ENCODE data around the gene EPHA4.

The EPHA4 gene

DNA sequence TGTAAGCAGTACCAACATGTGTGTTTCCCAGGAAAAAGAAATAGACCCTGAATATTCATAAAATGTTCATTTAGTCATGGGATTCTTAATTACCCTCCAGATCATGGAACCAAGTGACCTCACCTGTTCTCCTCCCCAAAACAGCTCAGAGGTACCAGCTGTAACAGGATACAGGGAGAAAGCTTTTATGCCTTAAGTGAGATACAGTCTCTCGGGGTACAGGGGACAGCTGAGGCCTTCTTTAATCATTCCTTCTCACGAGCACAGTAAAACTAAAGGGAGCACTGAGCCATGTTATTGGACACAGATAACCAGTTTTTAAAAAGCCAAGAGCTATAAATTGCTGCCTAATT lies 16.6 kb downstream of the EPHA4 start:
- no peak for DNase-seq
- TF ChIP-seq, protein P1, sequence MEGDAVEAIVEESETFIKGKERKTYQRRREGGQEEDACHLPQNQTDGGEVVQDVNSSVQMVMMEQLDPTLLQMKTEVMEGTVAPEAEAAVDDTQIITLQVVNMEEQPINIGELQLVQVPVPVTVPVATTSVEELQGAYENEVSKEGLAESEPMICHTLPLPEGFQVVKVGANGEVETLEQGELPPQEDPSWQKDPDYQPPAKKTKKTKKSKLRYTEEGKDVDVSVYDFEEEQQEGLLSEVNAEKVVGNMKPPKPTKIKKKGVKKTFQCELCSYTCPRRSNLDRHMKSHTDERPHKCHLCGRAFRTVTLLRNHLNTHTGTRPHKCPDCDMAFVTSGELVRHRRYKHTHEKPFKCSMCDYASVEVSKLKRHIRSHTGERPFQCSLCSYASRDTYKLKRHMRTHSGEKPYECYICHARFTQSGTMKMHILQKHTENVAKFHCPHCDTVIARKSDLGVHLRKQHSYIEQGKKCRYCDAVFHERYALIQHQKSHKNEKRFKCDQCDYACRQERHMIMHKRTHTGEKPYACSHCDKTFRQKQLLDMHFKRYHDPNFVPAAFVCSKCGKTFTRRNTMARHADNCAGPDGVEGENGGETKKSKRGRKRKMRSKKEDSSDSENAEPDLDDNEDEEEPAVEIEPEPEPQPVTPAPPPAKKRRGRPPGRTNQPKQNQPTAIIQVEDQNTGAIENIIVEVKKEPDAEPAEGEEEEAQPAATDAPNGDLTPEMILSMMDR (IDR thresholded peaks at IDR 0.05; ENCODE audit: low read depth, low read length): no peak
- H3K9me3 ChIP-seq: no peaks in the 10 kb centered on the region
- no peak overlapping the region for H3K4me3 ChIP-seq (ENCODE audit: low read depth, low read length)
- no peaks in the 10 kb centered on the region for H3K4me1 ChIP-seq
- no peaks in the 10 kb centered on the region for H3K27me3 ChIP-seq
- no peaks in the 10 kb centered on the region for H3K36me3 ChIP-seq

DNA sequence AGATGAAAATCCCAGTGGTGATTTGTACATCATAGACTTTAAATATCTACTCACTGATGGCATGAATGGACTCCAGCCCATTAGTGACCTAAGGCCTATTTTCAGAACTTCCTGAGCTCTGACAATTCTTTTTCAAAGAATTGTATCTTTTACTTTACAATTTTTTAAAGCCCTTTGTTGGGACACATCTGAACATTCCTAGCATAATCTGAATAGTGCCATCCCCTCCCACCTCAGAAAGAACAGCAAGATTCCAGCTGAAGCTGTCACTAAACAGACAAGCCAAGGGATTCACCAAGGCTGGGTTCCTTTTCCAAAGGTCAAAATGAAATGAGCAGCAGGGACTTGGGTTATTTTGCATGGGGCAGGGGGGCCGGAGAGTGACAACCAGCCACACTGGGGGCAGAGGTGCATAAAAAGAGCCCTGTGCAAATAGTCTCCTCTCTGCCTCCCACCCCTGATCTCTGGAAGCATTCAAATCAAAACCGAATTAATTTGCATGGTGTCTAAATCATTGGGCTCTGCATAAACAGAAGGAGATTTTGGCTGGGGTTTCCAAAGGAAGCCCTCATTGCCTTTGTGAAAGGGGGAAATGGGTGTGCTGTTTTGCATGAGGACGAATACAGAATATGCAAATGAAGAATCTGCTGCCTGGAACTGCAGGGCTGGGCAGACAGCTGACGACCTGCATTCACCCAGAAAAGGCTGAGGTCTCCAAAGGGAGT lies 17.2 kb downstream of the EPHA4 start:
- H3K27me3 ChIP-seq: no peaks in the 10 kb centered on the region
- no peak for DNase-seq
- no peak overlapping the region for H3K4me3 ChIP-seq (ENCODE audit: low read depth, low read length)
- no peaks in the 10 kb centered on the region for H3K36me3 ChIP-seq
- H3K9me3 ChIP-seq: no peaks in the 10 kb centered on the region
- TF ChIP-seq, protein P1 (IDR thresholded peaks at IDR 0.05; ENCODE audit: low read depth, low read length): no peak
- H3K4me1 ChIP-seq: no peaks in the 10 kb centered on the region

DNA sequence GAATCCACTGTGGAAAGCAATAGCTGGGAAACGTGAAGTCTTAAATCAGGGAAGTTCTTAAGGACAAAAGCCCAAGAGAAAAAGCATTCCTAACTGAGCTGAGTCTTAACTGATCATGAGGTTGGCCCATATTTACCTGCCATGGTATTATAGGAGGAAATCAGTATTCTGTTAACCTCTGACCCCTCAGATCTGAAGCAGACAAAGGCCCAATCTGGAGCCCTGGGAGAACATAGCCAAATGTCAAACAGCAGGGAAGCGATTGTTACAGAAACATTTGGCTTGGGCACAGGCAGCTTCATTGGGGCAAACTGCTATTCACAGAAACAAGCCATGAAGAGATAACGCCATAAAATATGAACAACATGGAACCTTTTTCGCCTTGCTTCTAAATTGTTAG lies 18.8 kb downstream of the EPHA4 start:
- H3K36me3 ChIP-seq: no peaks in the 10 kb centered on the region
- H3K4me1 ChIP-seq: no peaks in the 10 kb centered on the region
- DNase-seq: no peak
- TF ChIP-seq, protein P1 (IDR thresholded peaks at IDR 0.05; ENCODE audit: low read depth, low read length): no peak
- no peaks in the 10 kb centered on the region for H3K9me3 ChIP-seq
- no peaks in the 10 kb centered on the region for H3K27me3 ChIP-seq
- no peak overlapping the region for H3K4me3 ChIP-seq (ENCODE audit: low read depth, low read length)

DNA sequence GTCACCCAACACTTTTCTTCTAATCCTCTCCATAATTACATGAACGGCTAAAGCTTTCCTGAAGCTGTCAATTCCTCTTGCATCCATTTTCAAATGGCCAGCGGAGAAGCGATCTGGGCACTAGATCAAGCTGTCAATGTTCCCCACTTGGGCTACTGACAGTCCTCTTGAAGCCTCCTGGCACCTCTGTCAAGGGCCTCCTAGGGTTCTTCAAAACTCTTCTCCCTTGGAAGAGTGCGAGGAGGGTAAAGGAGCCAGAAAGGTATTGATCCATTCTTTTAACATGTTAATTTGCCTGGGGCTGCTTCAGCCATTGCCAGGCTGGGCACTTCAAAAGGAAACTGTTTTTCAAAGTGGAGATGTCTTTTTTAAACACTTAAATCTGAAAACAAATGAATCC lies 19.8 kb downstream of the EPHA4 start:
- TF ChIP-seq, protein P1 (IDR thresholded peaks at IDR 0.05; ENCODE audit: low read depth, low read length): no peak
- Histone ChIP-seq H3K4me1 (no peaks in the 10 kb centered on the region), H3K36me3 (no peaks in the 10 kb centered on the region), H3K9me3 (no peaks in the 10 kb centered on the region), H3K27me3 (no peaks in the 10 kb centered on the region), H3K4me3 (ENCODE audit: low read depth, low read length) (no peak overlapping the region)
- DNase-seq: no peak

DNA sequence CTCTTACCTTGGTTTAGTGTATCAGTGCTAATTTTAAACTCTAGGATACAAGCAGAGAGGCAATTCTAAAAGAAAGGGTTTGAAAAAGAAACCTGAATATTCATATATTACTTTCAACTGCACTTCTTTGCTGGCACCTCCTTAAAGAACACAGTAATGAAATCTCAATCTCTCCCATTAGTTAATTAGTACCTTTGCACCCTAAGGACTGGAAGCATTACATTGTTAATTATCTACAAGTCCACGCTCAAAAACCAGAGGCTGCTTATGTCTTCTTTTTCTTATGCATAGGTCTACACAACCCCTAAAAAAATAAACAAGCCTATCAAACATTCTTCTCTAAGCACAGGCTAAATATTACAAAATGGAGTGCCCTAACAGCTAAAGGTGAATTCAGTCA lies 20.2 kb downstream of the EPHA4 start:
- TF ChIP-seq, protein P1 (IDR thresholded peaks at IDR 0.05; ENCODE audit: low read depth, low read length): no peak
- Histone ChIP-seq H3K36me3 (no peaks in the 10 kb centered on the region), H3K27me3 (no peaks in the 10 kb centered on the region), H3K4me1 (no peaks in the 10 kb centered on the region), H3K4me3 (ENCODE audit: low read depth, low read length) (no peak overlapping the region), H3K9me3 (no peaks in the 10 kb centered on the region)
- no peak for DNase-seq

DNA sequence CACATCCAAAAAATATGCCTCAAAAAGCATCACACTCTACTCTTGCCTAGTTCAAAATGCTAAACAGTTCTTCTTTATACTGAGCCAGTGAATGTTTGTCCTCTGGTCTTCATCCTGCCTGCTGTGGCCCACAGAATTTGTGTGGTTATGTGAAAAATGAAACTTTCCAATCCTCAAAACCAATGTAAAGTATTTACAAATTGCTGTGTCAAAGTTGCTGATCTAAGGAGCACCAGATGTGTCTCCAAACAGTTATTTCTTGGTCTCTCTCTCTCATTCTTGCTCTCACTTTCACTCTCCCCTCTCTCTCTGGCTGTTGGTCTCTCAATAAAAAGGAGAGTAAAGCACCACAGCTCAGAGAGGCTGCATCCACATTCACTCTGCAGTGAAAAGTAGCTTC lies 23.0 kb downstream of the EPHA4 start:
- no peak for DNase-seq
- no peaks in the 10 kb centered on the region for H3K36me3 ChIP-seq
- no peak overlapping the region for H3K4me3 ChIP-seq (ENCODE audit: low read depth, low read length)
- no peaks in the 10 kb centered on the region for H3K27me3 ChIP-seq
- TF ChIP-seq, protein P1 (IDR thresholded peaks at IDR 0.05; ENCODE audit: low read depth, low read length): no peak
- H3K9me3 ChIP-seq: no peaks in the 10 kb centered on the region
- H3K4me1 ChIP-seq: no peaks in the 10 kb centered on the region
